ACC112 (cell line): ENCODE results near the gene PARS2.

Experiments
- H2AFZ ChIP-seq: fragments of 200-600 bp; sonication (generic); one replicate; pipeline ENCODE4 v1.6.0; 2017; ENCODE audit warnings: antibody characterized with exemption, low read length; ENCODE audit not compliant: unreplicated experiment
- H3K27ac ChIP-seq: fragments of 200-600 bp; sonication (generic); 2 replicates; pipeline ENCODE4 v1.5.1; 2014; ENCODE audit warnings: low read depth, mild to moderate bottlenecking, antibody characterized with exemption, low read length, moderate library complexity
- H3K27me3 ChIP-seq: fragments of 200-600 bp; sonication (generic); 2 replicates; pipeline ENCODE4 v1.6.1; 2014; ENCODE audit warnings: mild to moderate bottlenecking, antibody characterized with exemption, low read length, moderate library complexity, mixed read lengths; ENCODE audit not compliant: insufficient read depth
- H3K36me3 ChIP-seq: fragments of 200-600 bp; sonication (generic); 2 replicates; pipeline ENCODE4 v1.6.1; 2016; ENCODE audit warnings: mild to moderate bottlenecking, antibody characterized with exemption, low read length, moderate library complexity, mixed read lengths; ENCODE audit not compliant: insufficient read depth
- H3K4me1 ChIP-seq: fragments of 200-600 bp; sonication (generic); one replicate; pipeline ENCODE4 v1.6.1; 2016; ENCODE audit warnings: low read length, mixed read lengths; ENCODE audit not compliant: insufficient read depth, unreplicated experiment, control insufficient read depth
- H3K4me3 ChIP-seq: fragments of 200-600 bp; sonication (generic); 2 replicates; pipeline ENCODE4 v1.5.1; 2014; ENCODE audit warnings: mild to moderate bottlenecking, low read depth, low read length
- H3K79me2 ChIP-seq: fragments of 200-600 bp; sonication (generic); one replicate; pipeline ENCODE4 v1.6.0; 2016; ENCODE audit warnings: low read length; ENCODE audit not compliant: control insufficient read depth, unreplicated experiment, insufficient read depth

Gene PARS2

DNA sequence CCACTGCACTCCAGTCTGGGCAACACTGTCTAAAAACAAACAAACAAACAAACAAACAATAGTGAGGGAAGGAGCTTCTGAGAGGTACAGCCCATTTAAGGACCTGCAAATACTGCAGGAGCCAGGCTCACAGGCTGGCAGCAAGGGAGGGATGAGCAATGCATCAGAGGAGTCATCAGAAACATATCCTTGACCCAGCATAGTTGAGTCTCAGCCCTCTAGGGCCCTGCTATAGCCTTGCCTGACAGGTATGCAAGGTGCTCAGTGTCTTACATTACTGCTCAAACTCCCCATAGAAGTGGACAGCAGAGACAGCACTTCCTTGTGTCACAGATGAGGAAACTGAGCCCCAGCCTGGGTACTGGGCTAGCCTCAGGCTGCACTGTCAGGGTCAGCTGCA lies 55.9 kb downstream of the PARS2 start:
- Histone ChIP-seq H3K36me3 (no peaks in the 10 kb centered on the region), H3K79me2 (no peaks in the 10 kb centered on the region), H3K4me1 (no peaks in the 10 kb centered on the region), H3K27ac (no peak overlapping the region), H3K4me3 (no peak overlapping the region), H3K27me3 (peaks cover 58% of the 10 kb centered on the region), H2AFZ (no peak overlapping the region)
